ENCODE data around the gene LPIN1. TPM values are rescaled to one million over a fixed set of nuclear protein-coding genes. Genes with fewer than 3 reads are reported as not detected.

LPIN1 gene
- total and polyA plus RNA-seq, 2 of the 8 experiments (the other 6 are each of a cell fraction or from before 2014, with no cell fraction given) = 4.3 to 9.8 TPM

DNA sequence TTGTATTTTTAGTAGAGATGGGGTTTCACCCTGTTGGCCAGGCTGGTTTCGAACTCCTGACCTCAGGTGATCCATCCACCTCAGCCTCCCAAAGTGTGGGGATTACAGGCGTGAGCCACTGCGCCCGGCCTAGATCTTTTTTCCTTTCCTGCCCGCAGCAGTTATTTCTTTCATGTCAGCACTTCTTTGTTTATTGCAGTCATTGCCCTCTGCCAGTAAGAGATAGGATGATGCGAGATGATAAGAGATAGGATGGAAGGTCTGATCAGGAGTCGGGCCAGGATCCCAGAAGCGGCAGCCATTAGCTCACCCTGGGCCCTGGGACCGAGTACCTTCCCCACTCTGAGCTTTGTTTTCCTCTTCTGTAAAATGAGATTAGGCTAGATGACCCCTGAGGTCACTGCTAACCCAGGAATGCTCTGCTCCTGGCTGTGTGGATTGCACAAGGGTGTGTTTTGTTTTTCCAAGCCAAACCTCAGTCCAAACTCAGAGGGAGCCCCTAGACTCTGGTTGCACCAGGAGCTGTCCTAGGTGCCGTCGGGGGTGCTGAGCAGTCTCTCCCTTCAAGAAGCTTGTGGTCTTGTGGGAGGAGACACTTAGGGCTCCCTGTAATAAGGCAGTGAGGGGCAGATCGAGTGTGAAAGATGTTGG is 63.3 kb downstream of the LPIN1 start:
- H3K9ac ChIP-seq (replicated peaks in 1 of 4; ENCODE audit: extremely low read depth in 1 of 4, low read depth in 3 of 4, low read length in 3 of 4) = no peak overlapping the region
- H4K5ac ChIP-seq (ENCODE audit: insufficient read length, low read depth, low read length) = no peak overlapping the region
- H2BK20ac ChIP-seq (ENCODE audit: low read length) = no peak overlapping the region
- H3K4ac ChIP-seq (replicated peaks; ENCODE audit: insufficient read length, low read depth, low read length) = no peak overlapping the region
- ChIA-PET CTCF (ENCODE audit: partially characterized antibody) (interaction anchor here (1.3 kb wide), 1 partner anchor 20 kb away, joined by 4 read pairs; no protein-coding TSS in a partner anchor), POLR2A (ENCODE audit: partially characterized antibody) (interaction anchor here (1.2 kb wide), 1 partner anchor 175 kb away, joined by 3 read pairs; no protein-coding TSS in a partner anchor)
- DNase-seq (ENCODE audit: low read depth in 1 of 2, low spot score in 2 of 2) (no peak), FAIRE-seq (no peak)
- H2BK15ac ChIP-seq (ENCODE audit: low read length) = no peak overlapping the region
- H2AFZ ChIP-seq (ENCODE audit: low read length) = no peak overlapping the region
- no peak overlapping the region for H3K23ac ChIP-seq (ENCODE audit: insufficient read length)
- H3K27me3 ChIP-seq (replicated peaks in 1 of 4; ENCODE audit: control insufficient read depth in 3 of 4, extremely low read depth in 1 of 4, insufficient read depth in 3 of 4, low read length in 3 of 4) = no peaks in the 10 kb centered on the region
- no peaks in the 10 kb centered on the region for H3K79me2 ChIP-seq (ENCODE audit: control insufficient read depth in 1 of 2, insufficient read depth in 2 of 2, low read length in 2 of 2)
- H2BK5ac ChIP-seq (ENCODE audit: low read depth, low read length) = no peak overlapping the region
- no peak overlapping the region for H3K18ac ChIP-seq (ENCODE audit: extremely low read depth, low read length)
- no peak overlapping the region for H4K91ac ChIP-seq (replicated peaks; ENCODE audit: insufficient read length, low read length)
- no peak overlapping the region for H3K4me2 ChIP-seq (ENCODE audit: insufficient read depth in 1 of 2, low read depth in 2 of 2, low read length in 2 of 2)
- H4K8ac ChIP-seq (ENCODE audit: extremely low read depth, insufficient read depth, low read length) = no peak overlapping the region
- H3K79me1 ChIP-seq (ENCODE audit: low read depth, low read length) = no peaks in the 10 kb centered on the region
- 94% methylated on average over 12 of the region's 12 CpGs; no CpG with 5 or more reads in 1 of the 2 experiments for whole genome bisulfite sequencing, 2 experiments (ENCODE audit: extremely low coverage in 1 of 2, insufficient coverage in 1 of 2, insufficient read length in 1 of 2, insufficient replicate concordance in 2 of 2, low coverage in 1 of 2, low lambda C conversion rate in 2 of 2, missing lambda C conversion rate in 1 of 2)
- no peaks in the 10 kb centered on the region; the same call in 1 of the 2 replicates for H3K23me2 ChIP-seq (ENCODE audit: low read depth, low read length)
- no peak overlapping the region for H3K4me3 ChIP-seq (ENCODE audit: extremely low read depth in 1 of 4, insufficient read depth in 2 of 4, low read depth in 3 of 4, low read length in 4 of 4)
- H3K14ac ChIP-seq (ENCODE audit: insufficient read length) = no peak overlapping the region
- H2BK12ac ChIP-seq (ENCODE audit: low read depth, low read length) = no peak overlapping the region
- H3K4me1 ChIP-seq (replicated peaks in 1 of 4; ENCODE audit: control insufficient read depth in 3 of 4, insufficient read depth in 4 of 4, low read length in 3 of 4) = no peaks in the 10 kb centered on the region
- H4K20me1 ChIP-seq (replicated peaks in 1 of 2; ENCODE audit: control insufficient read depth in 1 of 2, insufficient read depth in 2 of 2, low read length in 2 of 2) = no peaks in the 10 kb centered on the region
- no peak overlapping the region for H3K27ac ChIP-seq (ENCODE audit: low read depth, low read length)
- no peak overlapping the region for H2AK5ac ChIP-seq (ENCODE audit: low read depth, low read length)
- H2BK120ac ChIP-seq (replicated peaks; ENCODE audit: low read depth, low read length) = no peak overlapping the region
- H3K36me3 ChIP-seq (ENCODE audit: control insufficient read depth in 2 of 4, insufficient read depth in 4 of 4, low read length in 3 of 4) = peaks cover 0 to 10% (median under 1%) of the 10 kb centered on the region in 4 experiments; a peak in 1 of 8 replicates
- H3K56ac ChIP-seq (replicated peaks; ENCODE audit: insufficient read length, low read depth, low read length) = no peak overlapping the region
- no peaks in the 10 kb centered on the region for H3K9me3 ChIP-seq (ENCODE audit: insufficient read depth in 2 of 2, low read depth in 1 of 2, low read length in 1 of 2)
- TF ChIP-seq JUN (IDR thresholded peaks at IDR 0.05; ENCODE audit: low read depth, low read length) (no peak), TAF1 (IDR thresholded peaks at IDR 0.05; ENCODE audit: low read depth, low read length) (no peak), RXRA (IDR thresholded peaks at IDR 0.05; ENCODE audit: insufficient read depth, low read depth, low read length) (no peak), BRCA1 (IDR thresholded peaks at IDR 0.05; ENCODE audit: low read depth, low read length) (no peak), EP300 (IDR thresholded peaks at IDR 0.05; ENCODE audit: borderline replicate concordance in 1 of 2, low read depth in 2 of 2, low read length in 2 of 2) (no peak), POLR2A (IDR thresholded peaks at IDR 0.05; ENCODE audit: control extremely low read depth in 1 of 2, low read depth in 2 of 2, low read length in 2 of 2) (no peak), SIRT6 (IDR thresholded peaks at IDR 0.05; ENCODE audit: low read length) (no peak), ASH2L (IDR thresholded peaks at IDR 0.05; ENCODE audit: low read length) (no peak), RFX5 (IDR thresholded peaks at IDR 0.05; ENCODE audit: borderline replicate concordance, low read depth, low read length) (no peak), SIN3A (conservative IDR thresholded peaks at IDR 0.05 in 1 of 2, IDR thresholded peaks at IDR 0.05 in 1 of 2; ENCODE audit: low read depth in 1 of 2, low read length in 2 of 2) (no peak), HDAC6 (IDR thresholded peaks at IDR 0.05; ENCODE audit: low read depth, low read length) (no peak), SRF (IDR thresholded peaks at IDR 0.05; ENCODE audit: low read depth, low read length) (no peak)
- TF ChIP-seq, protein P1, sequence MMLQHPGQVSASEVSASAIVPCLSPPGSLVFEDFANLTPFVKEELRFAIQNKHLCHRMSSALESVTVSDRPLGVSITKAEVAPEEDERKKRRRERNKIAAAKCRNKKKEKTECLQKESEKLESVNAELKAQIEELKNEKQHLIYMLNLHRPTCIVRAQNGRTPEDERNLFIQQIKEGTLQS (IDR thresholded peaks at IDR 0.05; ENCODE audit: insufficient read depth, low read depth, low read length) = no peak

Measured in H1 (cell line).